Karpas-422 (cell line): ENCODE measurements around the gene NRP2. TPM values are rescaled to one million over a fixed set of nuclear protein-coding genes. Genes with fewer than 3 reads are reported as not detected.

Experiments used
- DNase-seq: peaks from one replicate; pipeline ENCODE4 v3.0.0-alpha.2; 2015
- H2AFZ ChIP-seq: fragments of 200-600 bp; sonication (generic); 2 replicates; pipeline ENCODE4 v1.6.1; 2014; ENCODE audit warnings: antibody characterized with exemption, low read length, mixed read lengths
- H3K27ac ChIP-seq: fragments of 200-600 bp; sonication (generic); 2 replicates; pipeline ENCODE4 v1.5.1; 2014; ENCODE audit warnings: mild to moderate bottlenecking, low read length, moderate library complexity
- H3K27me3 ChIP-seq: fragments of 200-600 bp; sonication (generic); 2 replicates; pipeline ENCODE4 v1.6.1; 2014; ENCODE audit warnings: low read length, mixed read lengths
- H3K36me3 ChIP-seq: fragments of 200-600 bp; sonication (generic); 2 replicates; pipeline ENCODE4 v1.6.1; 2014; ENCODE audit warnings: low read length, mixed read lengths; ENCODE audit not compliant: insufficient read depth
- H3K4me1 ChIP-seq: fragments of 200-600 bp; sonication (generic); 2 replicates; pipeline ENCODE4 v1.6.1; 2014; ENCODE audit warnings: mild to moderate bottlenecking, low read length, mixed read lengths
- H3K4me2 ChIP-seq: fragments of 200-600 bp; sonication (generic); 2 replicates; pipeline ENCODE4 v1.6.1; 2014; ENCODE audit warnings: low read length, low read depth, mild to moderate bottlenecking; ENCODE audit not compliant: poor library complexity, severe bottlenecking
- H3K4me3 ChIP-seq: fragments of 200-600 bp; sonication (generic); 2 replicates; pipeline ENCODE4 v1.5.1; 2014; ENCODE audit warnings: mild to moderate bottlenecking, antibody characterized with exemption, low read length, mixed read lengths
- H3K79me2 ChIP-seq: fragments of 200-600 bp; sonication (generic); 2 replicates; pipeline ENCODE4 v1.6.1; 2014; ENCODE audit warnings: mild to moderate bottlenecking, low read length, mixed read lengths
- H3K9ac ChIP-seq: fragments of 200-600 bp; sonication (generic); 2 replicates; pipeline ENCODE4 v1.6.0; 2014; ENCODE audit warnings: low read length
- H3K9me2 ChIP-seq: fragments of 200-600 bp; sonication (generic), shearing (Covaris generic); replicated peaks from 2 replicates; pipeline ENCODE4 v1.6.0; 2014; ENCODE audit warnings: mild to moderate bottlenecking, low read length, moderate library complexity; ENCODE audit not compliant: insufficient read depth
- H3K9me3 ChIP-seq: fragments of 300-700, 200-600 bp; sonication (generic); 2 replicates; pipeline ENCODE4 v1.6.1; 2014; ENCODE audit warnings: low read length, mixed read lengths
- H4K20me1 ChIP-seq: fragments of 200-600 bp; sonication (generic); 2 replicates; pipeline ENCODE4 v1.6.1; 2014; ENCODE audit warnings: mild to moderate bottlenecking, antibody characterized with exemption, low read length, low read depth; ENCODE audit not compliant: insufficient read depth
- total RNA-seq: library from RNA; depleted of rRNA; stranded (reverse); fragments of >200 nt; shearing (Covaris generic); gene quantifications from 2 replicates; pipeline ENCODE4 v1.2.3, GENCODE V29; 2014; ENCODE audit warnings: low replicate concordance

NRP2 gene
- total RNA-seq, 1 experiment from 2014 or later = 4.4 TPM

DNA sequence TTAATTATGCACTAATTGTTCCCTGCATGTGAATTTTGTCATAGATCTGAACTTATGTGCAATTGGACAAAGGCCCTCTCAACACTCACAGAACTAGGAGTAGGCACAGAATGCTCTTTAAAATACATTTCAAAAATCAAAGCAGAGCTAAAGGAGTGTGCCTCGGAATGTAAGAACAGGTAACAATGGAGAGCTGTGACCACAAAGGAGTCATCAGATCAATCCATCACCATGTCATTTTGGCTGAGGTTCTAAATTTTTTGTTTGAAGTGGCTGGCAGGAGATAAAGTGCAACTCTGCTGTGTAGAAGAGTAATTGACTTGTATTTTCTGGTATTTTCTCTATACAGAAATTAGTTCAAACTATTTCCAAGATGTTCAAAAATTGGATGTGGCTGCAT, 155.4 kb downstream of the NRP2 start:
- DNase-seq = no peak
- H3K79me2 ChIP-seq = no peaks in the 10 kb centered on the region
- H3K27ac ChIP-seq = peak overlapping the region; percentile 61
- H2AFZ ChIP-seq = no peak overlapping the region
- H3K4me3 ChIP-seq = no peak overlapping the region
- H3K36me3 ChIP-seq = no peaks in the 10 kb centered on the region
- H4K20me1 ChIP-seq = no peaks in the 10 kb centered on the region
- peaks cover 39% of the 10 kb centered on the region for H3K4me1 ChIP-seq
- no peaks in the 10 kb centered on the region for H3K9me2 ChIP-seq
- H3K4me2 ChIP-seq = peak overlapping the region; percentile 45
- no peak overlapping the region for H3K9ac ChIP-seq
- H3K9me3 ChIP-seq = no peaks in the 10 kb centered on the region
- no peaks in the 10 kb centered on the region for H3K27me3 ChIP-seq

- no peak overlapping the region for H3K9ac ChIP-seq
- H3K4me1 ChIP-seq = peaks cover 6% of the 10 kb centered on the region; the same call in 1 of the 2 replicates
- H3K9me3 ChIP-seq = no peaks in the 10 kb centered on the region
- no peaks in the 10 kb centered on the region for H4K20me1 ChIP-seq
- no peaks in the 10 kb centered on the region for H3K36me3 ChIP-seq
- no peaks in the 10 kb centered on the region for H3K9me2 ChIP-seq
- H3K79me2 ChIP-seq = no peaks in the 10 kb centered on the region
- no peak overlapping the region for H3K4me3 ChIP-seq
- no peak overlapping the region for H3K27ac ChIP-seq
- no peak overlapping the region for H2AFZ ChIP-seq
- no peak overlapping the region for H3K4me2 ChIP-seq
- no peaks in the 10 kb centered on the region for H3K27me3 ChIP-seq
- no peak for DNase-seq
These were observed 163.1 kb downstream of the NRP2 start for GRCh38 chr2:205845446-205845845.
